H4 (cell line): ENCODE data around the gene MGAT3. TPM values are rescaled to one million over a fixed set of nuclear protein-coding genes. Genes with fewer than 3 reads are reported as not detected.

Experiments
- DNase-seq: peaks from one replicate; pipeline ENCODE4 v3.0.0-alpha.2; 2015; ENCODE audit warnings: low spot score
- total RNA-seq: library from RNA; depleted of rRNA; stranded (reverse); fragments of >200 nt; shearing (Covaris generic); gene quantifications from 2 replicates; pipeline ENCODE4 v1.2.3, GENCODE V29; 2014

The MGAT3 gene
- total RNA-seq, 1 experiment from 2014 or later, result 1.1 TPM

DNA sequence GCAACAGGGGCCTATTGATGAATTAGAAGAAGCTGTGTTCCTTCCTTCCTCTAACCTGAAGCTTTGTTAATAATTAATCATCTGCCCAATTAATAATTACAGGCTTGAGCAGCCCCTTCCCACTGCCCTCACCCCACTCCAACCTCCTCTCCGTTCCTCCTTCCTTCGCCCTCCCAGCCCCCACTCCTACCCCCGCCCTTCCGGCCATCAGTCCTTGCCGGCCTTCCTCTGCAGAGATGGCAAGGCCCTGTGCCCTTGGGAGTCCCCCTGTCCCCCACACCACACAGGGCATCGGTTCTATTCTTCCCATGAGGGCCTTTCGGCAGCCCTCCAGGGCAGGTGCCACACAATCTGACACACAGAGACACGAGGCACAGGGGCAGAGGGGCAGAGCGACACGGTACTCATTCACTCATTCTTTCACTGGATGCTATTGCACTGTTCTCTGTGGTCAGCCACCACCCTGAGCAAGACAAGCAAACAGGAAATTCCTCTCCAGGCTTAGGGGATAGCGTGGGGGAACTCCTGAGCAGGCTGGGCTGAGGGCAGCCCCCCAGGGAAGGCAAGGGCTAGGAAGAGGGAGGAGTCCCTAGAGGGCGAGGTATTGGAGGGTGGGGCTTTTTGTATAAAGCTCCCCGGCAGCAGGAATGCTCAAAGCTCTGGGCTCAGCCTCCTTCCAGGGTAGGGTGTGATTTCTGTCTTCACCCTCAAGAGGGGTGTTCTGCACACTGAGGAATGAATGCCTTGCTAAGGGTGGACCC is 14.7 kb downstream of the MGAT3 start:
- DNase-seq, result peak; percentile 58

DNA sequence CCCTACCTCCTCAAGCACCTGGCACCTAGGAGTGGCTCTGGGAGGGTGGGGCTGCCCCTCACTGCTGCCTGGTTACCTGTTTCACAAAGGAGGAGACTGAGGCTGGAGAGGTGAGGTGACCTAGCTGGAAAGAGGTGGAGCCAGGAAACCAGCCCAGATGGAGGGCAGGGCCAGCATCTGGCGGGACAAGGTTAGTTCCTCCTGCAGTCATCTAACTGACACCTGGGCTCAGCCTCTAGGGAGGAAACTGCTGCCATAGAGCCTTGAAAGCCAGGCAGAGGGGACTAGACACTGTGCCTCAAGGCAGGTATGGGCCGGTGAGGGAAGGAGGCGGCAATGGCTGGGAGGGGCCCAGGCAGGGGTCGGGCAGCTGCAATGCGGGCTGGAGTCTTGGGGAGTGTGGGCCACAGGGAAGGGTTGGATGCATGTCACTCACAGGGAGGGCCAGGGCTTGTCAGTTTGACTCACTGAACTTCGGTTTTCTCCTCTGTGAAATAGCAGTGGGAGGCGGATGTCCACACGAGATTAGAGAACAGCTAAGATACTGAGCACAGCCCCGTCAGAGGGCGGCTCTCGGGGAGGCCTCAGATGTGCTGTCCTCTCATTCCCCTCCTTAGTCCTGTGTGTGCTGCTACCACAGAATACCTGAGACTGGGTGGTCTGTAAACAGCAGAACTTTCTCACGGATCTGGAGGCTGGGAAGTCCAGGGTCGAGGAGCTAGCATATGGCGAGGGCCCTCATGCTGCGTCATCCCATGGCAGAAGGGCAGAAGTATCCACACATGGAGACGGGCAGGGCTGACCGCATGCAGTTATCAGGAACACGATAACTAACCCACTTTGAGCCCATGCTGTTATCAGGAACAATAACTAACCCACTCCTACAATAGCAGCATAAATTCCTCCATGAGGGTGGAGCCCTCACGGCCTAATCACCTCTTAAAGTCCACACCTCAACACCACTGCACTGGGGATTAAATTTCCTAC is 16.1 kb downstream of the MGAT3 start:
- no peak for DNase-seq

DNA sequence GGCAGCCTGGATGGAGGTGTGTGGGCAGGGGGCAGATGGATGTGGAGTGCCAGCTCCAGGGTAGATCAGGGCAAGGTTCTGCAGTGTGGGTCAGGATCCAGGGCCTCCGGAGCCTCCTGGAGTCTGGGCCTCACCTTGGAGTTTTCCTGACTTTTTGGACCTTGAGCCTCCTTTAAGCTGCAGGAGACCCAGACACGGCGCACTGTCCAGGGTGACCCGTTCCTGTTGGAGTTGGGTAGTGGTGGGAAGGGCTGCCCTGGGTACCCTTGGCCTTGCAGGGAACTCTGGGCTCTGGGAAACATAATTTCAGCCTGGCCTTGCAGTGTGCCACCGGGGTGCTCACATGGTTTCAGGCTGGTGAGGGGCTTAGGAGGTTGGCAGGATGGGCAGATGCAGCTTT is 17.0 kb downstream of the MGAT3 start:
- no peak for DNase-seq

DNA sequence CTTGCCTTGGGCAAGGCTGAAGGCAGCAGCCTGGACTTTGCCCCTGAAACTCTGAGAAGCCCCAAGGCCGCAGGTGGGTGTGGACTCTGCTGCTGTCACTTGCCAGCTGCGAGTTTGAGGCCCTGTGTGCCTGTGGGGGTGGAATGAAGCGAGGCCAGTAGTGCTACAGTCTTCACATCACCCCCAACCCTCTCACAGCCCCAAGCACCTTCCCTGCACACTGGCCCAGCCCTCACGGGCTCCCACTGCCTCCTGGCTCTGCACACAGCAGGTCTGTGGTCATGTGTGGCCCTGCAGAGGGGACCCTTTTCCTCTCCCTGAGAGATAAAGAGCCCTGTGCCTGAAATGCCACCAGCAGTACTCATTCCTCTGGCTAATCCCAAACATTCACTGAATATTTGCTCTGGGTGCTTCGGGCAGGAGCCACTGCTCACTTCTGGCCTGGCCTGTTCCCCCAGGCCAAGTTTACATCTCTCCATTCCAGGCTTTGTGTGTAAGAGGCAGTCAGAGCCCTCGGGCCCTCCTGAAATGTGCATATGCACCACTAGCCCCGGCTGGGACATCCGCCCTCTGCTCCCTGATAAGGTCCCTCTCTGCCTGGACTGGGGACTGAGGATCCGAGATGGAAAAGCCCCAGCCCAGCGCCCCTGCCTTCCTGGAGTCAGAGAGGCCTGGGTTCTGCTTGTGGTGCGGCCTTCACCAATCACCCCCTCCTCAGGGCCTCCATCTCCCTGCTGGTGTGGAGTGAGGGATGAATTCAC is 17.7 kb downstream of the MGAT3 start:
- no peak for DNase-seq

DNA sequence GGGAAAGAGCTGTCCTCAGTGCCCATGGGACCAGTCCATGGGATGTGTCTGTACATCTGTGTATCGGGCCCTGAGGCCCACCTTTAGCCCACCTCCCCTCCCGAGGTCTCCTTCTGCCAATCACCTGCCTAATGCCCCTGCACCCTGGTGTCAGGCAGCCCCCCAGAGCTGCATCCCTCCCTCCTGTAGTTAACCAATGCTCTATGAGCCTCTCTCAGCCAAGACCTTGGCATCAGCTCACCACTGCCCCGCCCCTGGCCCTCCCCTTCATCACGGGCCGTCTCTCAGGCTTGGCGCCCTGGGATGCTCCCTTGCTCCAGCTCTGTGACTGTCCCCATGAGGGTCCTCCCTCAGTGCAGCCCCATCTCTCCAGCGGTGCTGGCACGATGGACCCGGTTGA is 18.5 kb downstream of the MGAT3 start:
- no peak for DNase-seq

DNA sequence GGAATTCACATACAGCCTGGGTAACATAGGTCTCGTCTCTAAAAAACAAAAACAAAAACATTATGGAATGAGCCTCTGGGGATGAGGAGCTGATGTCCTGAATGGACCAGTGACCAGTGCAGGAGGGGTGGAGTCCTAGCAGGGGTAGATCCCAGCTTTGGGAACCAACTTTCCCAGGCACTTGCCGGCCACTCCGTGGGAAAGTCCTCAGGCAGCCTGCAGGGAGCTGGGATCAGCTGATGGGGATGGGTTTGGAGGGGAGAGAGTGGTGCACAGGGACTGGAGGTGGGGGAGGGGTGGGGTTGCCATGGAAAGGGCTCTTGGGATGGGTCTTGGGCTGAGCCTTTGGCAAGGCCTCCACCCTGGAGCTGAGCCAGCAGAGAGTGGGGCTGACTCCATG is 19.1 kb downstream of the MGAT3 start:
- DNase-seq, result no peak

DNA sequence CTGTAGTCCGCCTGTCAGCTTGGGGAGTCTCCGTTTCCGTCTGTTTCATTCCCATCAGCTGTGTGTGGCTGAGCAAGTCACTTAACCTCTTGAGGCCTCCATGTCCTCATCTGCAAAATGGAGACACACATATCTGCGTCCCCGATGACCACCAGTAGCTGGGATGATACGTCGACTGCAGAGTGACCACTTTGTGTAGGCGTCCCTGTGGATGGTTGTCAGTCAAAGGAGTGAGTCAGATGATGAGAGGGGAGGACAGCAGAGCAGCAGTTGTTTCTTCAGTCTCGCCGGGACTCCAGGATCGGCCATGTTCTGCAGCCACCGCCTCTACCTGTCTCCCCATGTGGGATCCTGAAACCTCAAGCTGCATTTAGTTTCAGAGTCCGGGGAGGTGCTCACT is 19.9 kb downstream of the MGAT3 start:
- DNase-seq, result no peak

DNA sequence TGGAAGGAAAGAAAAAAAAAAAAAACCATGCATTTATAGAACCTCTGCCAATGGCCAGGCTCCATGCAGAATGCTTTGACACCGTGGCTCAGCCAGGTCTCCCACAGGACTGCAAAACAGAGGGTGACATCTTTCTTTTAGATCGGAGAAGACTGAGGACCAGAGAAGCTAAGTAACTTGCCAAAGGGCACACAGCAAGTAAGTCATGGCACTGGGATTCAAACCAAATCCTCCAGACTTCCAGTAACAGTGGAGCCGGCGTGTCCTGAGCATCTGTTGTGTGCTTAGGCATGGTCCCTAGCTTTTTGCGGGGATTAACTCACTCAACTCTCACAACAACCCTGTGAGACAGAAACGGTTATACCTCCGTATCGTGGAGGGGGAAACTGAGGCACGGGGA is 20.7 kb downstream of the MGAT3 start:
- DNase-seq, result no peak

DNA sequence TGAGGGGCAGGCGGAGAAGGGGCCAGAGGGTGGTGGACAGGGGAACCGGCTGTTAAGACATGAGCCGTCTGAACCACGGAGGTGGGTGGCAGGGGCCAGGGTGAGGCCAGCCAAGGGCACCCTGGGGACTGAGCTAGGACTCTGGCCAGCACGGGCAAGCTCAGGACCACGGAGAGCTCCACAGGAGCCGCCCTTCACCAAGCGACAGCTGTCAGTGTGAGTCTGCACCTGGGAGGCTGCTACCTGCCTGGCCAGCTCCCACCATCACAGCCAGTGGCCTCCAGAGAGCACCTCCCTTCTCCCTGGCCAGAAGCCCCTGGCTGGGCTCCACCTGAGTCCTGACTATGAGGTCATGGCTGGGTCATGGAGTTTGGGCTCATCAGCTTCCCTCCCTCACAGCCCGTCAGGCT is 21.6 kb downstream of the MGAT3 start:
- DNase-seq, result no peak

DNA sequence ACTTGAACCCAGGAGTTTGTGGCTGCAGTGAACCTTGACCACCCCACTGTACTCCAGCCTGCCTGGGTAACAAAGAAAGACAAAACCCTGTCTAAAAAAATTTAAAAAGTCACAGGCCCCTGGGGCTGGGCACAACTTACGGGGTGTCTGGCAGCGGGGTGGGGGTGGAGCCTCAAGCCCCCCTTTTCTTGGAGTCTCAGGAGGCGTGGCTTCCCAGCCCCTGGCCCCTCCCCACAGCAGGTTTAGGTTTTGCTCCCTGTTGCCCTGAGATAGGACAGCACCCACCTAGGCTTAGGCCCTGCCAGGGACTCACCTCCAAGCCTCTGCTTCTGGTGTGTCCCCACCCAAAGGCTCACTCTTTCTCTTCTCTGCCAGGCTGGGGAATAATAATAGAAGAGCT is 22.4 kb downstream of the MGAT3 start:
- DNase-seq, result no peak

DNA sequence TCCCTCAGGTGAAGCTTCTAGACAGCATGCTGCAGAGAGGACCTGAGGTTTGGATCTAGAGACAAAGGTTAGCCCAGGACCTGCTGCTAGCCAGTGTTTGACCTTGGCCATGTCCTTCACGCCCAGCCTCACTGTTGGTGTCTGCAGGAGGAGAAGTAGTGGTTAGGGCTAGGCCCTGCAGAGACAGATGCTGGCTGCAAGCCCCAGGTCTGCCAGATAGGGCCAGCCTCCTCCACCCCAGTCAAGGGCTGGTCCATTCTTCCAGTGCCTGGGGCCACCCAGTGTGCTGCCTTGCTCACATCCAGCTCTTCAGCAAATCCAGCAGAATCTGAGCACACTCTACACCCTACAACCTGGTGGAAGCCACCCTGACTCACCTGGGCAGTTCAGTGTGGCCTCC is 23.7 kb downstream of the MGAT3 start:
- no peak for DNase-seq

DNA sequence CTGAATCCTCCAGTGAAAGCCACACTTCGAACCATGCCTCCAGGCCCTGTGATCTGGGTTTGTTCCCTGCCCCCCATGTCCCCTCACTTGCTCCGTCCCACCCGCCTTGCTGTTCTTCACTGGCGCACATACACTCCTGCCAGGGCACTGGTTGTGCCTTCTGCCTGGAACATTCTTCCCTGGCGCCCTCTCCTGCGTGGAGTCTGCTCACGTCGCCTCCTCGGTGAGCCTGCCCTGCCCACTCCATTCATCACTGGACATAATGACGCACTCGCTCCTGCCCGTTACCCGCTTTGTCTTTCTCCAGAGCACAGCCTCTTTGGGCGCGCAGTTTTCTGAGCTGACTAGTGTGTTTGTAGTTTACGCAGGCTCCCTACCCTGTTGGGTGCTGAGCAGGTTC is 24.2 kb downstream of the MGAT3 start:
- DNase-seq, result no peak

DNA sequence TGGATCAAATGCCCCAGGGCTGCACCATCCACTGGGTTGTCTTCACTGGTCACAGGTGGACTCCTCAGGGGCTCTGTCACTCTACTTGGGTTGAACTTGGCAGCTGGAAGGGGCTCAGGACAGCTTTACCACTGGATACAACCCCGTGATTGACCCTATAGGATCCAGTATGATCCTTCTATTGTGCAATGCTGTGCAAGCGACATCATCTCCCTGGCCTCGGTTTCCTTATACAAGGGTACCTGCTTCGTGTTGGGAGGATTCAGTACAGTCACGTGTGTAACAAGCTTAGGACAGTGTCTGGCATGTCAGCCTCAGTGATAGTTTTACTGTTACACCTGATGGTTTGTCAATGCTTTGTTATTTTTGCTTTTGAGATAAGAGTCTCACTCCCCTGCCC is 24.8 kb downstream of the MGAT3 start:
- DNase-seq, result no peak

DNA sequence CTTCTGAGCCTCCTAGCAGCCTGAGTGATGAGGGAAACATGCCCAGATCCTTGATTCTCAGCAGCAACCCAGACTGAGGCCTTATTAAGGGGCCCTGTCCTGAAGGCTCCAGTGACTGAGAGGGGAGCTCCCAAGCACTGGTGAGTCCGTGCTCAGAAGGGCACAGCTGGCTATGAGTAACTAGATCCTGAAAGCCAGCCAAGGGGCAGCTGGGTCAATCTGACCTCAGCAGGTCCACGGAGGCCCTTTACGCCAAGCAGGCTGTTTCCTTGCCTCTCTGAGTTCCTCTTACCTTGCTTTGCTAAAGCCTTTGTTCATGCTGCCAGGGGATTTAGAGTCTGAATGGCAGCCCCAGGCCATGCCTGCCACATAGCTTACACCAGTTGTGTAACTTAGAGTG is 26.0 kb downstream of the MGAT3 start:
- no peak for DNase-seq

DNA sequence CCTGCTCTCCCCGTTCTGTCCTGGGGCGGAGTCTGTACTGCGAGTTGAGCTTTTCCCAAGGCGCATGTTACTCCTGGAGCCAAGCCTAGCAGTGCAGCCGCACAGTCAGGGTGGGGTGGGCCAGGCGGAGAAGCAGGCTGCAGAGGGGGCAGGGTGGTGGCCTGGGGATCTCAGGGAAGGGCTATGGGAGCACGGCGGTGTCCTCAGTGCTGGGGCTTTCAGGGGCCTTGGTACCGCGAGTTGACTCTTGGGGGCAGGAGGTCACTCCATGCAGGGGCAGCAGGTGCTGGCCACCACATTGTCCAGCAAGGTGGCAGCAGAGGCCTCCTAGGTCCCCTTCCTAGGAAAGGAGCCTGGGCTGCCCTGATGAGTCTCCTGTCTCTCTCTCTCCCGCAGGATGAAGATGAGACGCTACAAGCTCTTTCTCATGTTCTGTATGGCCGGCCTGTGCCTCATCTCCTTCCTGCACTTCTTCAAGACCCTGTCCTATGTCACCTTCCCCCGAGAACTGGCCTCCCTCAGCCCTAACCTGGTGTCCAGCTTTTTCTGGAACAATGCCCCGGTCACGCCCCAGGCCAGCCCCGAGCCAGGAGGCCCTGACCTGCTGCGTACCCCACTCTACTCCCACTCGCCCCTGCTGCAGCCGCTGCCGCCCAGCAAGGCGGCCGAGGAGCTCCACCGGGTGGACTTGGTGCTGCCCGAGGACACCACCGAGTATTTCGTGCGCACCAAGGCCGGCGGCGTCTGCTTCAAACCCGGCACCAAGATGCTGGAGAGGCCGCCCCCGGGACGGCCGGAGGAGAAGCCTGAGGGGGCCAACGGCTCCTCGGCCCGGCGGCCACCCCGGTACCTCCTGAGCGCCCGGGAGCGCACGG is 30.4 kb downstream of the MGAT3 start:
- DNase-seq, result no peak

DNA sequence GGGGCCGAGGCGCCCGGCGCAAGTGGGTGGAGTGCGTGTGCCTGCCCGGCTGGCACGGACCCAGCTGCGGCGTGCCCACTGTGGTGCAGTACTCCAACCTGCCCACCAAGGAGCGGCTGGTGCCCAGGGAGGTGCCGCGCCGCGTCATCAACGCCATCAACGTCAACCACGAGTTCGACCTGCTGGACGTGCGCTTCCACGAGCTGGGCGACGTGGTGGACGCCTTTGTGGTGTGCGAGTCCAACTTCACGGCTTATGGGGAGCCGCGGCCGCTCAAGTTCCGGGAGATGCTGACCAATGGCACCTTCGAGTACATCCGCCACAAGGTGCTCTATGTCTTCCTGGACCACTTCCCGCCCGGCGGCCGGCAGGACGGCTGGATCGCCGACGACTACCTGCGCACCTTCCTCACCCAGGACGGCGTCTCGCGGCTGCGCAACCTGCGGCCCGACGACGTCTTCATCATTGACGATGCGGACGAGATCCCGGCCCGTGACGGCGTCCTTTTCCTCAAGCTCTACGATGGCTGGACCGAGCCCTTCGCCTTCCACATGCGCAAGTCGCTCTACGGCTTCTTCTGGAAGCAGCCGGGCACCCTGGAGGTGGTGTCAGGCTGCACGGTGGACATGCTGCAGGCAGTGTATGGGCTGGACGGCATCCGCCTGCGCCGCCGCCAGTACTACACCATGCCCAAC is 31.2 kb downstream of the MGAT3 start:
- no peak for DNase-seq

DNA sequence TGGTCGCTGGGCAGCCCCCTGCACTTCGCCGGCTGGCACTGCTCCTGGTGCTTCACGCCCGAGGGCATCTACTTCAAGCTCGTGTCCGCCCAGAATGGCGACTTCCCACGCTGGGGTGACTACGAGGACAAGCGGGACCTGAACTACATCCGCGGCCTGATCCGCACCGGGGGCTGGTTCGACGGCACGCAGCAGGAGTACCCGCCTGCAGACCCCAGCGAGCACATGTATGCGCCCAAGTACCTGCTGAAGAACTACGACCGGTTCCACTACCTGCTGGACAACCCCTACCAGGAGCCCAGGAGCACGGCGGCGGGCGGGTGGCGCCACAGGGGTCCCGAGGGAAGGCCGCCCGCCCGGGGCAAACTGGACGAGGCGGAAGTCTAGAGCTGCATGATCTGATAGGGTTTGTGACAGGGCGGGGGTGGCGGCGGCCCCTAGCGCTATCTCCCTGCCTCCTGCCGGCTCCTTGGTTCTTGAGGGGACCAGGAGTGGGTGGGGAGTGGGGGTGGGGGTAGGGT is 31.8 kb downstream of the MGAT3 start:
- DNase-seq, result no peak

DNA sequence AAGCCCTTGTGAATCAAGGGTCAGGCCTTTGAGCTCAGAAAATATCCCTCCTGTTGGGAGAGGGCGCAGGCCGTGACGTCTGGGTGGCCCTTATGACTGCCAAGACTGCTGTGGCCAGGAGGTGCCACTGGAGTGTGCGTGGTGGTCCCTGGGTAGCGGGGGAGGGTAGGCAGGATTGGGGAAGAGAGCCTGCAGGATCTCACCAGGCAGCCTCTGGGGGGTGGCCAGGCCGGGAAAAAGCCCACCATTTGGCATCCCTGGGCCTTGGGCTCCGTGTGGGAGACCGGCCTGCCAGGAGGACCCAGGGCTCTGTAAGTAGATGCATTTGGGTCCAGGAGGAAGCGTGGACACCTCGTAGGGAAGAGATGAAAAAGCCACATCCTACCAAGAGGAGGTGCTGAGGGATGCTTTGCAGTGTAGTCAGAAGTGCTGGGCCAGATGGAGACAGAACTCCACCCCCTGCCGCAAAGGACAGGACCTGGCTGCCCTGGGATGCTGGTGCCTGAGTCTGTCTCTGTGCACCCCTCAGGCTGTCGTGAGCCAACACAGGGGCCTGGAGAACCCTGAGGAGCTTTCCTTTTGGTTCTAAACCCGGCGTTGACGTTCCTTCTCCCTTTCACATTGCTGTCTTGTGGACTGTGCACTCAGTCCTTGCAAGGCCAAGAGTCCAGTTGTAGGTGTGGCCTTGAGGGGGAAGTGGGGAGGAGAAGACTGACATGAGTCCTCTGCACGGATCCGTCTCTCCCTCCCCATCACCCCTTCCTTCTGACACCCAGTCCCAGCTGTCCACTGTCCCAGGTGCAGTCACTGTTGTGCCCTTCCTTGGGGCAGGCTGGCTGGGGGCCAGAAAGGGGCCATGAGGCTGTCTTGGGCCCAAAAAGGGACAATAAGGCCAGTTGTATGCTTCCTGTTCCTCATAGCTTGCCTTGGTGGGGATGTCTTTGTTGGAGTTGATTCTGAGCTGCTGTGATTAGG is 32.6 kb downstream of the MGAT3 start:
- DNase-seq, result no peak

DNA sequence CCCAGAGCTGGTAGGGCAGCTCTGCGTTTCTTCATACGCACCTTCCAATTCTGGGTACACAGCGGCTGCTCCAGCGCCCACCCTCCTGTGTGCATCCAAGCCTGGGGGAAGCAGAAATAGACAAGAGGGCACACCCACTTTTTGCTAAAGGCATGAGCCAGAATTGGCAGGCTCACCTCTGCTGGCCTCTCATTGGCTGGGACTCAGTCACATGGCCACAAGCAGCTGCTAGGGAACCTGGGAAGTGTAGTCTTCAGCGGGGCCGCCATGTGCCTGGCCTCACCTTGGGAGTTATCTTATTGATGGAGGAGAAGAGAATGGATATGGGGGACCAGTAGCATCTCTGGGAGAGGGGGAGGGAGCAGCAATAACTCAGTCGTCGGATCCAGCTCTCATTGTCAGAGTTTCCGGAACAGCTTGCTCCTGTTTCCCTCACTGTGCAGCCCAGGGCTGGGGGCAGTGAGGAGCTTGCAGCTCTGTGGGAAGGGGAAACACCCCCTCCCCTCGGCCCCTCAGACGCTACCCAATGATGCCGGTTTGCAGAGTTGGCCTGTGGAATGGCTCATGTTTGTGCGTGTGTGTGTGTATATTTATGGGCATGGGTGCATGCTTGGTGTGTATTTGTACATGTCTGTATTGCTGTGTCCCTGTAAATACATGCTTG is 33.5 kb downstream of the MGAT3 start:
- DNase-seq, result peak; percentile 67
